GM18951 (cell line): ENCODE data around the gene THRAP3.
"Not testable (repeated sequence)": the region's sequence is repeated elsewhere in the genome, so short reads cannot be mapped to it uniquely, and the experiment has no call there.

Source experiments
- POLR2A ChIP-seq: IDR thresholded peaks from 4 replicates; pipeline ENCODE4 v1.6.1; 2011; ENCODE audit warnings: mild to moderate bottlenecking; ENCODE audit not compliant: insufficient read length, insufficient read depth; ENCODE audit errors: extremely low read depth
- in situ Hi-C: fragments of 300-500 bp; cut with MboI; formaldehyde crosslinking; loops from one replicate; pipeline ENCODE4 v1.12.0; 2022; ENCODE audit warnings: low sequenced_read_pairs, mixed read lengths, inconsistent platforms; ENCODE audit not compliant: unreplicated experiment

THRAP3 gene

GRCh38 chr1:36212782-36213181 is 11.5 kb upstream of the THRAP3 start:
- in situ Hi-C loops: no loop called here
- TF ChIP-seq POLR2A: no peak

GRCh38 chr1:36217670-36218069 is 6.6 kb upstream of the THRAP3 start:
- no peak for TF ChIP-seq POLR2A
- in situ Hi-C loops: no loop called here

- in situ Hi-C loops: not testable (repeated sequence)
These were observed 2.3 kb upstream of the THRAP3 start for GRCh38 chr1:36221901-36222300.

GRCh38 chr1:36222481-36223380 is 1.5 kb upstream of the THRAP3 start:
- in situ Hi-C loops: no loop called here
- no peak for TF ChIP-seq POLR2A

- no peak for TF ChIP-seq POLR2A
- in situ Hi-C loops: no loop called here
These were observed 755 bp upstream of the THRAP3 start for GRCh38 chr1:36223381-36223995.

- TF ChIP-seq POLR2A: no peak
- in situ Hi-C loops: no loop called here
These were observed 467 bp downstream of the THRAP3 start for GRCh38 chr1:36224537-36225282.

GRCh38 chr1:36225283-36225899 is 1.1 kb downstream of the THRAP3 start:
- no peak for TF ChIP-seq POLR2A

GRCh38 chr1:36230279-36230678 is 6.0 kb downstream of the THRAP3 start:
- in situ Hi-C loops: not testable (repeated sequence)

More at GRCh38 chr1:36225283-36225899, 1.1 kb downstream of the THRAP3 start:
- in situ Hi-C loops: no loop called here

GRCh38 chr1:36231191-36231590 is 6.9 kb downstream of the THRAP3 start:
- in situ Hi-C loops: no loop called here
- no peak for TF ChIP-seq POLR2A

GRCh38 chr1:36232212-36233095 is 8.2 kb downstream of the THRAP3 start:
- TF ChIP-seq POLR2A: no peak
- in situ Hi-C loops: no loop called here

- in situ Hi-C loops: no loop called here
- TF ChIP-seq POLR2A: no peak
These were observed 12.1 kb downstream of the THRAP3 start for GRCh38 chr1:36236302-36236701.

GRCh38 chr1:36238433-36238832 is 14.2 kb downstream of the THRAP3 start:
- in situ Hi-C loops: no loop called here
- no peak for TF ChIP-seq POLR2A

- TF ChIP-seq POLR2A: no peak
- in situ Hi-C loops: no loop called here
These were observed 15.8 kb downstream of the THRAP3 start for GRCh38 chr1:36239941-36240637.
